Prostate gland (tissue), 2 donors: ENCODE data around the gene SPAG6. TPM values are rescaled to one million over a fixed set of nuclear protein-coding genes. Genes with fewer than 3 reads are reported as not detected.

Experiments
- DNase-seq: peaks from one replicate; pipeline ENCODE4 v3.0.0-alpha.2; 2019; ENCODE audit warnings: low spot score
- H3K27ac ChIP-seq, 2 donors: fragments of 200-600 bp; sonication (generic); 2 replicates each; pipeline ENCODE4 v1.5.1; 2017 to 2019
- H3K27me3 ChIP-seq: fragments of 200-600 bp; sonication (generic); replicated peaks from 2 replicates; pipeline ENCODE4 v1.5.1; 2019; ENCODE audit not compliant: insufficient read depth
- H3K36me3 ChIP-seq, 2 donors: fragments of 200-600 bp; sonication (generic); 1 replicate in 1 of 2; 2 replicates in 1 of 2; pipeline versions ENCODE4 v1.5.1 to v1.8.1; 2017 to 2019
- H3K4me1 ChIP-seq: fragments of 200-600 bp; sonication (generic); replicated peaks from 2 replicates; pipeline ENCODE4 v1.5.1; 2019
- H3K4me3 ChIP-seq, 2 donors: fragments of 200-600 bp; sonication (generic); 2 replicates each; pipeline ENCODE4 v1.5.1; 2017 to 2019
- H3K9me3 ChIP-seq: fragments of 200-600 bp; sonication (generic); 2 replicates; pipeline ENCODE4 v1.5.1; 2017
- POLR2A ChIP-seq: fragments of 450-650 bp; IDR thresholded peaks from one replicate; pipeline ENCODE4 v1.6.1; 2016; ENCODE audit warnings: antibody characterized with exemption, mild to moderate bottlenecking
- POLR2AphosphoS5 ChIP-seq: sonication (generic); formaldehyde crosslinking; IDR thresholded peaks from one replicate; pipeline ENCODE4 v1.6.1; 2017; ENCODE audit warnings: antibody characterized with exemption
- WGBS: methylation state at CpG from one replicate; pipeline ENCODE4 v1.1.5; 2018; 5-methylcytosine and 5-hydroxymethylcytosine counted together
- intact Hi-C: fragments of 100-400 bp; cut with DNase I; formaldehyde crosslinking; loops from one replicate; pipeline ENCODE4 v1.14.2; 2022
- total RNA-seq, 2 donors: library from RNA; depleted of rRNA; stranded (reverse); fragments of >200 nt; gene quantifications; one replicate each; pipeline ENCODE4 v1.1.0, GENCODE V29; 2016
- TF ChIP-seq, protein P1 (sequence below), 4 experiments: fragments of 200-600 bp in 2 of 4; fragments of 450-650 bp in 2 of 4; sonication (generic) in 2 of 4; IDR thresholded peaks; 1 replicate in 3 of 4; 2 replicates in 1 of 4; pipeline ENCODE4 v1.5.1; 2016 to 2019; ENCODE audit warnings: antibody characterized with exemption in 4 of 4, mild to moderate bottlenecking in 2 of 4, moderate library complexity in 2 of 4

The SPAG6 gene
- total RNA-seq, 2 donors from 2014 or later: 5.8 to 20.3 TPM

DNA sequence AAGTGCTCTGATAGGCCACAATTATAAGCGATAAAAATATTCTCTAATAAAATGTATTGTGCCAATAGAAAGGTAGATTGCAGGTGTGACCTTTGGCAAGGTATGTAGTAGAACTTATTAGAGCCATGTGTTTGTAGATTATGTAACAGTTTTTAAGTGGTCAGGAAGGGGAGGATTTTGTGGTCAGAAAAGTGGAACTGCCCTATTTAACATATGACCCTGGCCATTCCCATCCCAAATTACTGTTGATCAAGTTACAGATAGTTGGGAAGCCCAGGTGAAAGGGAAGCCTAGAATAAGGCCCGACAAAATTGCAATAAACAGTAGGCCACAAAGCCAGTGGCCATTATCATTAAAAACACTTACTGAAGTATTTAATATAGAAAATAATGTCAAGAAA is 89.2 kb downstream of the SPAG6 start:
- no peak for TF ChIP-seq POLR2AphosphoS5
- TF ChIP-seq, protein P1, sequence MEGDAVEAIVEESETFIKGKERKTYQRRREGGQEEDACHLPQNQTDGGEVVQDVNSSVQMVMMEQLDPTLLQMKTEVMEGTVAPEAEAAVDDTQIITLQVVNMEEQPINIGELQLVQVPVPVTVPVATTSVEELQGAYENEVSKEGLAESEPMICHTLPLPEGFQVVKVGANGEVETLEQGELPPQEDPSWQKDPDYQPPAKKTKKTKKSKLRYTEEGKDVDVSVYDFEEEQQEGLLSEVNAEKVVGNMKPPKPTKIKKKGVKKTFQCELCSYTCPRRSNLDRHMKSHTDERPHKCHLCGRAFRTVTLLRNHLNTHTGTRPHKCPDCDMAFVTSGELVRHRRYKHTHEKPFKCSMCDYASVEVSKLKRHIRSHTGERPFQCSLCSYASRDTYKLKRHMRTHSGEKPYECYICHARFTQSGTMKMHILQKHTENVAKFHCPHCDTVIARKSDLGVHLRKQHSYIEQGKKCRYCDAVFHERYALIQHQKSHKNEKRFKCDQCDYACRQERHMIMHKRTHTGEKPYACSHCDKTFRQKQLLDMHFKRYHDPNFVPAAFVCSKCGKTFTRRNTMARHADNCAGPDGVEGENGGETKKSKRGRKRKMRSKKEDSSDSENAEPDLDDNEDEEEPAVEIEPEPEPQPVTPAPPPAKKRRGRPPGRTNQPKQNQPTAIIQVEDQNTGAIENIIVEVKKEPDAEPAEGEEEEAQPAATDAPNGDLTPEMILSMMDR (IDR thresholded peaks at IDR 0.05): no peak
- TF ChIP-seq POLR2A: no peak
- WGBS: 92% methylated on average over 2 of the region's 2 CpGs

DNA sequence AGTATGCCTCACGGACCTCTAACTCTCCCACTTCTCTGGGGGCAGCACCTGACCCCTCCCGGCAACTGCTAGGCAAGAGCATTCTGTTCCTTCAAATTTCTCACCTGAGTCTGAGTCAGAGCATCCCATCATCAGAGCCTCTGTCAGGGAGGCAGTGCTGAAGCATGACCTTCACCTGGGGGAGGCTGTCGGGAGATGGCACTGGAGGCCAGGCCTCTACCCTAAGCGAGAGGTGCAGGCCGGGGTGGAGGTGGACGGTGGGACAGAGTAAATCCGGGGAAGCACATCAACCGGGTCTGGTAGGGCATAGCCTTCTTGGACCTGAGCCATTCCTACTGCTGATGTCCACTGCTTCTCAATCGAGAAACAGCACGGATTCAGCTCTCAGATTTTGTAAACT is 90.4 kb downstream of the SPAG6 start:
- DNase-seq: no peak
- Histone ChIP-seq H3K36me3 (no peaks in the 10 kb centered on the region), H3K27ac (no peak overlapping the region), H3K9me3 (no peaks in the 10 kb centered on the region), H3K4me3 (no peak overlapping the region), H3K27me3 (no peaks in the 10 kb centered on the region), H3K4me1 (no peaks in the 10 kb centered on the region)
- intact Hi-C loops: loop anchor here (5.0 to 10.0 kb wide), 4 partner anchors 91 to 433 kb away; partner anchors contain the start of genes DNAJC1 and SPAG6
- 95% methylated on average over 10 of the region's 10 CpGs for WGBS
- TF ChIP-seq POLR2AphosphoS5 (no peak), POLR2A (no peak)
- TF ChIP-seq, protein P1 (IDR thresholded peaks at IDR 0.05): no peak

More for the DNA sequence above, 89.2 kb downstream of the SPAG6 start:
- Histone ChIP-seq H3K4me3 (no peak overlapping the region), H3K27me3 (no peaks in the 10 kb centered on the region), H3K9me3 (no peaks in the 10 kb centered on the region), H3K36me3 (no peaks in the 10 kb centered on the region), H3K27ac (no peak overlapping the region), H3K4me1 (no peaks in the 10 kb centered on the region)
- intact Hi-C loops: loop anchor here (10.0 kb wide), 2 partner anchors 90 to 180 kb away; partner anchors contain the start of gene SPAG6
- no peak for DNase-seq

DNA sequence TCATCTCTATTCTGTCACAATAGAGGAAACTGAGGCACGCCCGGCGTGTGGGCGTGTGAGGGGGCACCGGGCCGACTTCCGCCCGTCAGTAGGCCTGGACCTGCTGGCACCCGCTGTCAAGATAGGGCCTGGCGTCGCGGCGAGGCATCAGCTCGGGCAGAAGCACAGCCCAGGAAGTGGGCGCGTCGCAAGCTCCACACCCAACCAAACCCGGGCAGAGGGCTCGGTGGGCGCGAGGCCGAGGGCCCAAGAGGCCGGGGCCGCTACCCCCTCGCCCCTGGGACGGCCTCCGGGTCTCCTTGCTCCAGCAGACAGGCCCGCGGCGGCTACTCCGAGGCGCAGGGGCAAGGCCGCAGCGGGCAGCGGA is 91.2 kb downstream of the SPAG6 start:
- H3K27me3 ChIP-seq: no peaks in the 10 kb centered on the region
- H3K27ac ChIP-seq: peak overlapping the region; percentile 94 to 97
- no peaks in the 10 kb centered on the region for H3K36me3 ChIP-seq
- 16% methylated on average over 26 of the region's 35 CpGs for WGBS
- H3K4me3 ChIP-seq: peak overlapping the region; percentile 72
- no peak for DNase-seq
- no peaks in the 10 kb centered on the region for H3K4me1 ChIP-seq
- intact Hi-C loops: loop anchor here (5.0 to 10.0 kb wide), 4 partner anchors 92 to 434 kb away; partner anchors contain the start of genes DNAJC1 and SPAG6
- TF ChIP-seq POLR2AphosphoS5 (no peak), POLR2A (no peak)
- TF ChIP-seq, protein P1 (IDR thresholded peaks at IDR 0.05): no peak
- H3K9me3 ChIP-seq: no peaks in the 10 kb centered on the region

DNA sequence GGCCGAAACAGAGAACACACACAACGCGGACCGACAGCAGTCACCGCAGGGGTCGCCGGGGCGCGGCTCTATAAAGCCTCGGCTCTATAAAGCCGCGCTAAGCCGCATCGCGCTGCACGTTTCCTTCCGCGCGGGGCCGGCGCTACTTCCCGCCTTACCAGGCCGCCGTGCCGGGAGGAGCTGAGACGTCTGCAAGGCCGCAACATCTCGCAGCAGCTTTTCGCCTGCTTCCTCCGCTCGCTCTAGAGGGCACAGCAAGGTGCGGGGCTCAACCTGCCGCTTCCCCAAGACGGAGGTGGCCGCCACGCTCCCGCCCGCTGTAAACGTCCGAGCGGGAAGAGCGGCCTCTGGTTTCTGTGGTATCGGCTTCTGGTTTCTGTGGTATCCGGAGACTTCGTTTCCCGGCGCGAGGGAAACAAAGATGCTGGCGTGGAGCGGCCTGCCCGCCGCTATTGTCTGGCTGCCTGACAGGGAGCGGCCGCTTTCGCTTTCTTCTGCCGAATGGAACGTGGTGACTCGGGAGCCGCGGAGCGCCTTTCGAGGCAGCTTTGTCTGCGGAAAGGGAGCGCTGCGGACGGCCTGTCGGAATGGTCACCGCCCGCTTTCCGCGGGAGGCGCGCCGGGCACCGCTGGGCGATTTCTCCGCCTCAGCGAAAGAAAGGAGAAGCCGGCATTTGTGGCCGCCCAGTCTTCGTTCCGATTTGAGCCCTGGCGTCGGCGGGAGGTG is 91.8 kb downstream of the SPAG6 start:
- intact Hi-C loops: loop anchor here (5.0 to 10.0 kb wide), 4 partner anchors 92 to 435 kb away; partner anchors contain the start of genes DNAJC1 and SPAG6
- TF ChIP-seq POLR2A: peak; percentile 47
- TF ChIP-seq, protein P1 (IDR thresholded peaks at IDR 0.05): no peak
- peak; percentile 73 for TF ChIP-seq POLR2AphosphoS5

More for the DNA sequence above, 91.8 kb downstream of the SPAG6 start:
- WGBS: under 1% methylated on average over 73 of the region's 85 CpGs
- H3K36me3 ChIP-seq: no peaks in the 10 kb centered on the region
- H3K4me1 ChIP-seq: no peaks in the 10 kb centered on the region
- H3K4me3 ChIP-seq: peak overlapping the region; percentile 72
- no peaks in the 10 kb centered on the region for H3K9me3 ChIP-seq
- DNase-seq: peak; percentile 80
- peak overlapping the region; percentile 94 to 97 for H3K27ac ChIP-seq
- H3K27me3 ChIP-seq: no peaks in the 10 kb centered on the region
